NCI-H1694 treated with DMSO at 0.1 percent for 48 hours (cell line): Measurements from ENCODE around the gene CDT1.
"Not testable (repeated sequence)": the region's sequence is repeated elsewhere in the genome, so short reads cannot be mapped to it uniquely, and the experiment has no call there.

Experiments used
- DNase-seq: peaks from one replicate; lab custom pipeline; 2025; lab: John Stamatoyannopoulos, UW

CDT1 gene

GRCh38 chr16:88782454-88783390 is 20.9 kb upstream of the CDT1 start:
- no peak for DNase-seq

- DNase-seq: no peak
These were observed 20.1 kb upstream of the CDT1 start for GRCh38 chr16:88783391-88784073.

DNA sequence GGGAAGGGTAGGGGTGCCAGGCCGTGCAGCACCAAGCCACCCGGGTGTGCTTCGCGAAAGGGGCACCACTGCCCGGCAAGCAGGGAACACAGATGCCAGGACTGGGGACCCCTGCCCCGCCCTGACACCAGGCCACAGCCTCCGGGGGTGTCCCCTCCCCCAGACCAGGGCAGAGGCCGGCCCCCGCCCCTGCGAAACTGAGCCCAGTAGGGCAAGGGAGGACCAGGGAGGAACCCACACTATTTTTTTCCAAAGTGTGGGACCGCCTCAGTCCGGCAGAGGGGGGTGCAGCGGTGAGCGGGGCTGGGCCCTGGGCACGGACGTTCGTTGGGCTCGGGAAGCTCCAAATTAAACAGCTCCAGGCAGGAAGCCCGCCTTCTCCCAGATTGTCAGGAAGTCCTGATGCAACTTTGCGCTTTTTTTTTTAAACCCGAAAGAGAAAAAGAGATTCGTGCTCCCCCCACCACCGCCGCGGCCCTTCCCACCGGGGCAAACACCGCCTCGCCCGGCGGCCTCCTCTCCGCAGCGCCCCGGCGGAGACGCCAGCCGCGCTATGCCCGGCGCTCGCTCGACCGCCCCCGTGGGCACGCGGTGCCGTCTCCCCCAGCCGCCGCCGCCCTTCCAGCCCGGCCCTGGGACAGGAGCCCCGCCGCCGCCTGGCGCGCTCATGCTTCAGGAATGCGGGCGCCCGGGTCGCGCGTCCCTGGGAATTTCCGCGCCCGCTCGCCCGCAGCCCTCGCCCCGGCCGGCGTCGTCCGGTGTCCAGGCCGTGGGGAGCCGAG is 19.3 kb upstream of the CDT1 start:
- DNase-seq: peak; percentile 16

GRCh38 chr16:88784856-88785105 is 18.8 kb upstream of the CDT1 start:
- no peak for DNase-seq

GRCh38 chr16:88785106-88785924 is 18.3 kb upstream of the CDT1 start, which contains the start of gene PIEZO1:
PIEZO1 (minus strand) TSS chr16:88785220; CDS start chr16:88784964, 256 bp downstream.
- no peak for DNase-seq

GRCh38 chr16:88787579-88788314 is 15.8 kb upstream of the CDT1 start:
- no peak for DNase-seq

GRCh38 chr16:88788749-88789148 is 14.8 kb upstream of the CDT1 start:
- DNase-seq: not testable (repeated sequence)

GRCh38 chr16:88789594-88789993 is 14.0 kb upstream of the CDT1 start:
- DNase-seq: no peak

GRCh38 chr16:88790312-88791211 is 13.0 kb upstream of the CDT1 start:
- DNase-seq: no peak

GRCh38 chr16:88792078-88792550 is 11.5 kb upstream of the CDT1 start:
- DNase-seq: no peak

DNA sequence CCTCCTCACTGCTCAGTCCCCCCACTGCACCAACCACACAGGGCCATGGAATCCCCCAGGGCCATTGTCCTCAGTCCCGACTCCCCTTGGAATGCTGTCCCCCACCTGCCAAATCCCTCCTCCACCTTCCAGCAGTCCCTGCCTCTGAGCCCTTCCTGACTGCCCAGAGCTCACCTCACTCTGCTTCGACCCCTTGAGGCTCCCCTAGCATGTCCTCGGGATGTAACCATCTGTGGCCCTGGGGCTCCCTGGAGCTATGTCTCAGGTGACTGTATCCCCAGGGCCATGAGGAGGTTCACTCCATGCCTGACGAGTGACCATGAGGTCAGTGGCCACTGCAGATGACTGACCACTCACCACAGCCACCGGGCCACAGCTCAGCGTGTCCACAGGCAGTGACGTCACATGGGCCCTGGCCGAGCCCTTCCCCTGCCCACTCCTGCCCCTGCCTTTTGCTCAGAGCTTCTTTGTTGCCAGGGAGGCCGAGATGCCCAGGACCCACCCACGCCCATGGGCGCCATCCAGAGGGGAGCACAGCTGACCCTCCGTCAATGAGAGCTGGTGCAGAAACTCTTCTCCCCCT is 10.8 kb upstream of the CDT1 start:
- DNase-seq: no peak

- no peak for DNase-seq
These were observed 10.2 kb upstream of the CDT1 start for GRCh38 chr16:88793251-88793954.

- DNase-seq: no peak
These were observed 7.3 kb upstream of the CDT1 start for GRCh38 chr16:88796278-88796677.

GRCh38 chr16:88798073-88798472 is 5.5 kb upstream of the CDT1 start:
- no peak for DNase-seq

DNA sequence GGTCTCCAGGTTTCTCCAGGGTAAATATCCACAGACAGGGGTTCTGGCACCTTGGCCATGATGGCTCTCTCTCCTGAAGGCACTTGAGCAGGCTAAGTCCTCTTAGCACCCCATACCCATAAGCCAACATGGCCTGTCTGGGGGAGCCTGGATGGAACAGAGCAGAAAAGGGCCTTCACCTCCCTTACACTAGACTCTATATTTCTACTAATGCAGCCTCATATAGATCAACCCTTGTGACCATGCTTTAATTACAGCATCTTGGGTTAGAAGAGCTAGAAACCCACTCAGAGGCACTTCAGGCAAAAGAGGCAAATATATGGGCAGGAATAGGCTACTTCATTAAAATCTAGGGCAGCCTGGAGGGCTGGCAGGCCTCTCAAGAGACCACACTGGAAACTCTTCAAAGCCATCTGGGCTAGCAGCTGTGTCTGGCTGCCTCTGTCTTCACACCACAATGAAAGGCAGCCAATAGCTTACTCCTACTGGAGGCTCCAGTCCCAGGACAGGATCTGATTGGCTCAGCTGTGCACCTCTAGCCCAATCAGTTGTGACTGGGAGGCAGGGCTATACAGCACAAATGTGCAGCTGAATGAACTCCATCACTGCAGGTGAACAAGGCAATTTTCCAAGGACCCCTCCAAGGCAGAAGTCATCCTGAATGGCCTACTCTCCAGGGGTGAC is 4.7 kb upstream of the CDT1 start:
- peak; percentile 64 for DNase-seq

DNA sequence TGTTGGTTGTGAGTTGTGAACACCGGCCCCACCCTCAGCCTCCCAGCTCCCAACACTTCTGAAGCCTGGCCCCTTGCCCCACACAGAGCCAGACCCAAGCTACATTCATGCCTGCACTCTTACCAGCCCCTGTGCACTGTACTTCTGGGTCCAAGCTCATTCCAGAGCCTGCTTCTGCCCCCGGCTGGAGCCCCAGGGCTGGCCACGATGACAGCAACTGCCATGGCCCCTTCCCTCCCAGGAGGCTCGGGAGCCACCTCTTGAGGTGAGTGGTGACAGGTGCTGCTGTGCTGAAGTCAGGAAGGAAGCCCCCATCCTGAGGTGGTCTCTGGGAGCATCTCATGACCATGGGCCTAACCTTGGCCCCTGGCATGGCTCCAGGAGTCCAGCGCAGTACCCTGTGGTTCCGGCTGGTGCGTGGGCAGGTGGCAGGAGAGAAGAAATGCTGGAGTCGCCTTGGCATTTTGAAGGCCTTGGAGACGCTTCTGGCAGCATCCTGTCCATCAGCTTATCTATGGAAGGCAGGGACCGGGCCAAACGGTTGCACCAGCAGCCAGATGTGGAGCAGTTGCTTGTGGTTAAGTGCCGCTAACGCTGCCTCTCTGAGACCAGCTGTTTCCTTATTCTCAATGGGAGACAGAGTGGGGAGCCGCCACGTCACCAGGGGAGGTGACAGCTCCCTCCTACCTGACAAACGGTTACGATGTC is 3.9 kb upstream of the CDT1 start:
- DNase-seq: no peak

- no peak for DNase-seq
These were observed 3.4 kb upstream of the CDT1 start for GRCh38 chr16:88800277-88800592.

GRCh38 chr16:88804173-88804551 is 573 bp downstream of the CDT1 start:
- DNase-seq: no peak
